Osteoblast (primary cell): ENCODE data around the gene MPZL3. TPM values are rescaled to one million over a fixed set of nuclear protein-coding genes. Genes with fewer than 3 reads are reported as not detected.

Experiments
- DNase-seq: peaks from one replicate; pipeline ENCODE4 v3.0.0; 2011; ENCODE audit warnings: low spot score, mixed read lengths; ENCODE audit not compliant: insufficient read length; ENCODE audit errors: missing footprints
- H2AFZ ChIP-seq: 2 replicates; pipeline ENCODE4 v1.6.0; 2011; ENCODE audit warnings: mild to moderate bottlenecking, low read length
- H3K27ac ChIP-seq: 2 replicates; pipeline ENCODE4 v1.5.1; 2011; ENCODE audit warnings: mild to moderate bottlenecking, low read depth, low read length, moderate library complexity
- H3K27me3 ChIP-seq: 2 replicates; pipeline ENCODE4 v1.6.0; 2012; ENCODE audit warnings: mild to moderate bottlenecking, control low read depth, inconsistent platforms, low read length, moderate library complexity; ENCODE audit not compliant: insufficient read depth
- H3K36me3 ChIP-seq: 2 replicates; pipeline ENCODE4 v1.5.1; 2011; ENCODE audit warnings: mild to moderate bottlenecking, low read length, control low read depth, moderate library complexity; ENCODE audit not compliant: insufficient read depth
- H3K4me1 ChIP-seq: 2 replicates; pipeline ENCODE4 v1.5.1; 2011; ENCODE audit warnings: mild to moderate bottlenecking, low read length, control low read depth, moderate library complexity; ENCODE audit not compliant: insufficient read depth
- H3K4me2 ChIP-seq: 2 replicates; pipeline ENCODE4 v1.6.0; 2011; ENCODE audit warnings: mild to moderate bottlenecking, low read length; ENCODE audit not compliant: insufficient read depth
- H3K4me3 ChIP-seq: fragments of 200-600 bp; sonication (generic); 3 replicates; pipeline ENCODE4 v1.5.1; 2012; ENCODE audit warnings: mild to moderate bottlenecking, low read length, inconsistent platforms; ENCODE audit not compliant: insufficient read depth
- H3K79me2 ChIP-seq: 2 replicates; pipeline ENCODE4 v1.6.0; 2012; ENCODE audit warnings: mild to moderate bottlenecking, low read length, control low read depth, inconsistent platforms; ENCODE audit not compliant: insufficient read depth
- H3K9me3 ChIP-seq: 2 replicates; pipeline ENCODE4 v1.5.1; 2011; ENCODE audit warnings: low read depth, low read length, control low read depth
- H4K20me1 ChIP-seq: 2 replicates; pipeline ENCODE4 v1.6.0; 2012; ENCODE audit warnings: mild to moderate bottlenecking, low read length, control low read depth; ENCODE audit not compliant: insufficient read depth
- CTCF ChIP-seq: IDR thresholded peaks from 2 replicates; pipeline ENCODE4 v1.5.1; 2011; ENCODE audit warnings: mild to moderate bottlenecking, low read depth, low read length, moderate library complexity; ENCODE audit errors: extremely low read depth
- total RNA-seq: library from RNA; depleted of rRNA; stranded (reverse); fragments of >200 nt; gene quantifications from 2 replicates; pipeline ENCODE4 v1.2.3, GENCODE V29; 2012

MPZL3 gene
- total RNA-seq, 1 donor: 1.8 TPM

DNA sequence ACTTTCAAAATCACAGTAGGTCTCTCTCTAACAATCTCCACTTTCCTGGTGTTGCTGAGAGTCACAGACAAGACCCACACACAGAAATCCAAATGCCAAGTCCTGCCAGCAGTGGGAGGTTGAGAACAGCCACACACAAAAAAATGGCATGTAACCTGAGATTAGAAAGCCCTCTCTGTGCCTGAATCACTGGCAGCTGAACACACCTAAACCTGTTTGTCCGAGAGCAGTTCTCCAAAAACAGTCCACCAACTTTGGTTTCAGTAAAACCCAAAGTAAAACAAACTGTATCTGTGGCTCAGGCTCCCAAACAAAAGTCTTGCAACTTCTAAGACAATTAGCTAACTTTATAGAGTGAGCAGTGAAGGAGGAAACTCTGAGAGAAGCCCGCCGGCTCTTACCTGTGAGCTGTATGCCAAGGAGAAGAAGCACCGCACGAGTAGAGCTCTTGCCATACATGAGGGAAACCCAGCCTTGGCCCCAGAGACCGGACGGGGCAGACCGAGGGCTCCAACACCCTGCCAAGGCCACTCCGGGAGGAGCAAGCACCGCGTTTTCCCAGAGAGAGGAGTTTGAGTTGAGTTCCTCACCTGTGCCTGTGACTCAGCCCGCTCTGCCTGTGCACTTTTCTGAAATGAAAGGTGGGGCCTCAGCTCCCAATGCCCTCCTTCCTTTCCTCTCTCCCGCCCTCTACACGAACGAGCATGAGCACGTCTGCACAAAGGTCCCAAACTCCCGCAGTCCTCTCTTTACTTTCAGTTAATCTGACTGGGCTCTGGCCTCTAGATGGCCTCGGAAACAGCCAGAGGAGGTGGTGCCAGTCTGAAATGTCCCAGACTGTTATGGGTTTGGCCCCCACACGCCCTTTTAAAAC is 11.8 kb upstream of the MPZL3 start, which contains the start of gene MPZL2:
TSS of gene MPZL2 (minus strand) at position 603 of the 874 bp plus-strand sequence. CDS start at position 459, 144 bp downstream.
- Histone ChIP-seq H3K27ac (no peak within 1 kb of the TSS), H3K4me2 (peak within 1 kb of the TSS; percentile 20), H3K4me1 (no peaks in the 10 kb centered on the region), H3K9me3 (no peaks in the 10 kb centered on the region), H3K36me3 (no peaks in the 10 kb centered on the region), H3K79me2 (no peaks in the 10 kb centered on the region), H3K4me3 (peak within 1 kb of the TSS; percentile 3), H3K27me3 (peaks cover 59% of the 10 kb centered on the region), H2AFZ (peak within 1 kb of the TSS; percentile 44), H4K20me1 (no peaks in the 10 kb centered on the region)
- DNase-seq: no peak
- no peak for TF ChIP-seq CTCF

- TF ChIP-seq CTCF: no peak
- Histone ChIP-seq H3K36me3 (no peaks in the 10 kb centered on the region), H3K27me3 (peaks cover 58% of the 10 kb centered on the region), H3K4me3 (no peak overlapping the region), H3K9me3 (no peaks in the 10 kb centered on the region), H2AFZ (no peak overlapping the region), H3K27ac (no peak overlapping the region), H3K79me2 (no peaks in the 10 kb centered on the region), H3K4me1 (no peaks in the 10 kb centered on the region), H4K20me1 (no peaks in the 10 kb centered on the region), H3K4me2 (no peak overlapping the region)
- DNase-seq: no peak
These were observed 10.9 kb upstream of the MPZL3 start for GRCh38 chr11:118263112-118263511.

GRCh38 chr11:118260353-118260752 is 8.2 kb upstream of the MPZL3 start:
- H3K27me3 ChIP-seq: peaks cover 42% of the 10 kb centered on the region
- no peak overlapping the region for H2AFZ ChIP-seq
- no peak for TF ChIP-seq CTCF
- no peaks in the 10 kb centered on the region for H3K79me2 ChIP-seq
- DNase-seq: peak; percentile 53
- H3K27ac ChIP-seq: no peak overlapping the region
- H3K4me3 ChIP-seq: no peak overlapping the region
- no peak overlapping the region for H3K4me2 ChIP-seq
- H3K9me3 ChIP-seq: no peaks in the 10 kb centered on the region
- no peaks in the 10 kb centered on the region for H3K4me1 ChIP-seq
- no peaks in the 10 kb centered on the region for H4K20me1 ChIP-seq
- no peaks in the 10 kb centered on the region for H3K36me3 ChIP-seq

DNA sequence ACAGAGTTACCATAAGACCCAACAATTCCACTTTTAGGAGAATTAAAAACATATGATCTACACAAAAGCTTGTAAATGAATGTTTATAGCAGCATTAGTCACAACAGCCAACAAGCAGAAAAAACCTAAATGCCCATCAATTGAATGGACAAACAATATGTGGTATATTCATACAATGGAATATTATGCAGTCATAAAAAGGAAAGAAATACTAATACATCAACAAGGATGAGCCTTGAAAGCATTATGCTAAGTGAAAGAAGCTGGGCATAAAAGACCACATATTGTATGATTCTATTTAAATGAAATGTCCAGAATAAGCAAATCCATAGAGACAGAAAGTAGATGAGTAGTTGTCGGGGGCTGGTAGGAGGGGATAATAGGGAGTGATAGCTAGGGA is 7.0 kb upstream of the MPZL3 start:
- H2AFZ ChIP-seq: no peak overlapping the region
- DNase-seq: no peak
- H3K4me1 ChIP-seq: no peaks in the 10 kb centered on the region
- no peak for TF ChIP-seq CTCF
- H3K9me3 ChIP-seq: no peaks in the 10 kb centered on the region
- H4K20me1 ChIP-seq: no peaks in the 10 kb centered on the region
- H3K4me3 ChIP-seq: no peak overlapping the region
- H3K36me3 ChIP-seq: no peaks in the 10 kb centered on the region
- no peaks in the 10 kb centered on the region for H3K79me2 ChIP-seq
- peaks cover 38% of the 10 kb centered on the region for H3K27me3 ChIP-seq
- H3K27ac ChIP-seq: no peak overlapping the region
- H3K4me2 ChIP-seq: no peak overlapping the region
